ENCODE measurements around the gene ADAMTSL5.
A peak's percentile ranks its signal among the peaks of the same experiment; 100 is the strongest.

ADAMTSL5 gene

GRCh38 chr19:1495051-1495798, 17.6 kb downstream of the ADAMTSL5 start:
- no peak for DNase-seq

- no peak for DNase-seq
Observed at GRCh38 chr19:1494115-1494815, 18.6 kb downstream of the ADAMTSL5 start.

GRCh38 chr19:1492474-1493006, 20.3 kb downstream of the ADAMTSL5 start:
- no peak for DNase-seq

GRCh38 chr19:1491849-1492170, 21.0 kb downstream of the ADAMTSL5 start:
- no peak for DNase-seq

- no peak for DNase-seq
Observed at GRCh38 chr19:1491114-1491848, 21.5 kb downstream of the ADAMTSL5 start, which contains the start of gene REEP6. Gene REEP6 (plus strand): TSS chr19:1491181. CDS start chr19:1491270, 89 bp downstream.

GRCh38 chr19:1490311-1491113, 22.3 kb downstream of the ADAMTSL5 start, which contains the start of gene PCSK4:
Gene PCSK4 (minus strand): TSS chr19:1490350. CDS start chr19:1490346, 4 bp downstream.
- DNase-seq, result peak; percentile 96 to 99

- DNase-seq, result no peak
Observed at GRCh38 chr19:1489463-1490310, 23.1 kb downstream of the ADAMTSL5 start.

GRCh38 chr19:1488282-1488601, 24.6 kb downstream of the ADAMTSL5 start:
- no peak for DNase-seq

- DNase-seq, result no peak
Observed at GRCh38 chr19:1487576-1488281, 25.1 kb downstream of the ADAMTSL5 start.

- DNase-seq, result no peak
Observed at GRCh38 chr19:1486720-1487575, 25.9 kb downstream of the ADAMTSL5 start.

GRCh38 chr19:1483979-1484428, 28.8 kb downstream of the ADAMTSL5 start:
- DNase-seq, result no peak

GRCh38 chr19:1483131-1483978, 29.5 kb downstream of the ADAMTSL5 start:
- no peak for DNase-seq

GRCh38 chr19:1482361-1483130, 30.3 kb downstream of the ADAMTSL5 start:
- DNase-seq, result no peak

- DNase-seq, result no peak
Observed at GRCh38 chr19:1481893-1482360, 30.9 kb downstream of the ADAMTSL5 start.

GRCh38 chr19:1481224-1481892, 31.5 kb downstream of the ADAMTSL5 start:
- no peak for DNase-seq

- peak in 1 of 2 experiments; percentile 82 for DNase-seq
Observed at GRCh38 chr19:1478934-1479707, 33.7 kb downstream of the ADAMTSL5 start, which contains the start of gene C19orf25. Gene C19orf25 (minus strand): TSS chr19:1479215. CDS start chr19:1478903, 312 bp downstream.

Data from cerebellar nuclear complex (tissue), 1 donor.